Neural cell (in vitro differentiated cells): ENCODE data around the gene C8A. TPM values are rescaled to one million over a fixed set of nuclear protein-coding genes. Genes with fewer than 3 reads are reported as not detected.
A peak's percentile ranks its signal among the peaks of the same experiment; 100 is the strongest.

Experiments
- H2AFZ ChIP-seq: fragments of 200-600, 300-800 bp; sonication (generic), shearing (Covaris generic); 2 replicates; pipeline ENCODE4 v1.6.0; 2014; ENCODE audit warnings: low read depth, mild to moderate bottlenecking, antibody characterized with exemption, low read length, moderate library complexity
- H3F3A ChIP-seq: fragments of 200-600 bp; shearing (Covaris generic); 2 replicates; pipeline ENCODE4 v1.6.1; 2016; ENCODE audit warnings: mild to moderate bottlenecking, moderate library complexity, mixed read lengths, antibody characterized with exemption, low read length; ENCODE audit not compliant: insufficient read depth, poor library complexity, severe bottlenecking
- H3K27ac ChIP-seq: fragments of 200-600, 300-800 bp; sonication (generic), shearing (Covaris generic); 2 replicates; pipeline ENCODE4 v1.5.1; 2014; ENCODE audit warnings: mild to moderate bottlenecking, low read length, moderate library complexity
- H3K27me3 ChIP-seq: fragments of 300-800, 200-600 bp; sonication (generic), shearing (Covaris generic); 2 replicates; pipeline ENCODE4 v1.6.0; 2014; ENCODE audit warnings: mild to moderate bottlenecking, low read depth, low read length, moderate library complexity; ENCODE audit not compliant: insufficient read depth
- H3K36me3 ChIP-seq: fragments of 300-800, 200-600 bp; sonication (generic), shearing (Covaris generic); 2 replicates; pipeline ENCODE4 v1.5.1; 2014; ENCODE audit warnings: mild to moderate bottlenecking, antibody characterized with exemption, low read length, moderate library complexity; ENCODE audit not compliant: insufficient read depth
- H3K4me2 ChIP-seq: fragments of 300-800, 200-600 bp; sonication (generic), shearing (Covaris generic); 2 replicates; pipeline ENCODE4 v1.6.0; 2014; ENCODE audit warnings: mild to moderate bottlenecking, low read length
- H3K4me3 ChIP-seq: fragments of 300-800, 200-600 bp; sonication (generic), shearing (Covaris generic); 2 replicates; pipeline ENCODE4 v1.5.1; 2014; ENCODE audit warnings: mild to moderate bottlenecking, low read length, moderate library complexity
- H3K79me2 ChIP-seq: fragments of 200-600 bp; shearing (Covaris generic); replicated peaks from 2 replicates; pipeline ENCODE4 v1.6.0; 2014; ENCODE audit warnings: mild to moderate bottlenecking, low read length, moderate library complexity; ENCODE audit not compliant: insufficient read depth
- H3K9ac ChIP-seq: fragments of 300-800, 200-600 bp; sonication (generic), shearing (Covaris generic); 2 replicates; pipeline ENCODE4 v1.6.1; 2016; ENCODE audit warnings: mild to moderate bottlenecking, low read length, mixed read lengths
- H3K9me2 ChIP-seq: fragments of 200-600 bp; shearing (Covaris generic); 2 replicates; pipeline ENCODE4 v1.6.1; 2016; ENCODE audit warnings: mild to moderate bottlenecking, low read length, mixed read lengths; ENCODE audit not compliant: insufficient read depth
- H3K9me3 ChIP-seq: fragments of 200-600, 300-800 bp; sonication (generic), shearing (Covaris generic); 2 replicates; pipeline ENCODE4 v1.6.1; 2016; ENCODE audit warnings: mild to moderate bottlenecking, mixed run types, low read length, moderate library complexity, mixed read lengths
- H4K20me1 ChIP-seq: fragments of 200-600 bp; shearing (Covaris generic); 2 replicates; pipeline ENCODE4 v1.6.1; 2016; ENCODE audit warnings: mild to moderate bottlenecking, mixed run types; ENCODE audit not compliant: insufficient read depth
- CTCF ChIP-seq: fragments of 450-650 bp; IDR thresholded peaks from 2 replicates; pipeline ENCODE4 v1.5.1; 2014; ENCODE audit warnings: antibody characterized with exemption, mild to moderate bottlenecking, moderate library complexity; ENCODE audit not compliant: poor library complexity, severe bottlenecking
- EP300 ChIP-seq: fragments of 450-650 bp; conservative IDR thresholded peaks from 2 replicates; pipeline ENCODE4 v1.6.1; 2014; ENCODE audit warnings: antibody characterized with exemption, mild to moderate bottlenecking, moderate library complexity; ENCODE audit not compliant: poor library complexity, severe bottlenecking
- MXI1 ChIP-seq: fragments of 450-650 bp; conservative IDR thresholded peaks from 2 replicates; pipeline ENCODE4 v1.6.1; 2014; ENCODE audit warnings: antibody characterized with exemption, mild to moderate bottlenecking; ENCODE audit not compliant: poor library complexity, severe bottlenecking
- POLR2AphosphoS5 ChIP-seq: IDR thresholded peaks from 2 replicates; pipeline ENCODE4 v1.6.1; 2012
- RAD21 ChIP-seq: fragments of 450-650 bp; conservative IDR thresholded peaks from 2 replicates; pipeline ENCODE4 v1.6.1; 2014; ENCODE audit warnings: antibody characterized with exemption, mild to moderate bottlenecking, moderate library complexity
- REST ChIP-seq: IDR thresholded peaks from 2 replicates; pipeline ENCODE4 v1.6.1; 2012; ENCODE audit warnings: borderline replicate concordance
- SMC3 ChIP-seq: fragments of 450-650 bp; conservative IDR thresholded peaks from 2 replicates; pipeline ENCODE4 v1.6.1; 2014; ENCODE audit warnings: antibody characterized with exemption, mild to moderate bottlenecking, moderate library complexity; ENCODE audit not compliant: poor library complexity
- TAF1 ChIP-seq: IDR thresholded peaks from 2 replicates; pipeline ENCODE4 v1.6.1; 2012; ENCODE audit warnings: low read depth
- polyA plus RNA-seq: library from polyadenylated mRNA; depleted of rRNA; stranded (reverse); fragments of >200 nt; gene quantifications from 2 replicates; pipeline ENCODE4 v1.2.3, GENCODE V29; 2014

Gene C8A
- polyA plus RNA-seq, 1 donor from 2014 or later, result not detected

- TF ChIP-seq REST (no peak), TAF1 (no peak), EP300 (no peak), POLR2AphosphoS5 (no peak)
- H3K9me2 ChIP-seq, result no peaks in the 10 kb centered on the region
- H3K4me2 ChIP-seq, result no peak overlapping the region
- no peaks in the 10 kb centered on the region for H3F3A ChIP-seq
- no peaks in the 10 kb centered on the region for H4K20me1 ChIP-seq
- no peaks in the 10 kb centered on the region for H3K36me3 ChIP-seq
- no peaks in the 10 kb centered on the region for H3K9me3 ChIP-seq
- no peak overlapping the region for H3K9ac ChIP-seq
- no peak overlapping the region for H3K27ac ChIP-seq
- H3K27me3 ChIP-seq, result no peaks in the 10 kb centered on the region
- H2AFZ ChIP-seq, result no peak overlapping the region
- no peaks in the 10 kb centered on the region for H3K79me2 ChIP-seq
- no peak overlapping the region for H3K4me3 ChIP-seq
These were observed 43.4 kb downstream of the C8A start for GRCh38 chr1:56898005-56898373.

- no peak overlapping the region for H3K4me2 ChIP-seq
- H3K9ac ChIP-seq, result no peak overlapping the region
- no peaks in the 10 kb centered on the region for H4K20me1 ChIP-seq
- H2AFZ ChIP-seq, result no peak overlapping the region
- no peaks in the 10 kb centered on the region for H3K36me3 ChIP-seq
- peak overlapping the region; percentile 36 for H3K4me3 ChIP-seq
- no peaks in the 10 kb centered on the region for H3F3A ChIP-seq
- no peak for TF ChIP-seq MXI1
- no peak for TF ChIP-seq TAF1
- no peak for TF ChIP-seq RAD21
- TF ChIP-seq REST, result peak; percentile 38
- TF ChIP-seq EP300, result peak; percentile 77
- TF ChIP-seq POLR2AphosphoS5, result peak; percentile 31
- no peak for TF ChIP-seq SMC3
- H3K9me3 ChIP-seq, result no peaks in the 10 kb centered on the region
- no peaks in the 10 kb centered on the region for H3K9me2 ChIP-seq
- H3K27me3 ChIP-seq, result no peaks in the 10 kb centered on the region
- H3K79me2 ChIP-seq, result no peaks in the 10 kb centered on the region
- H3K27ac ChIP-seq, result peak overlapping the region; percentile 52
These were observed 44.3 kb downstream of the C8A start for GRCh38 chr1:56898879-56899278.

GRCh38 chr1:56901716-56902115 is 47.1 kb downstream of the C8A start:
- no peak overlapping the region for H3K27ac ChIP-seq
- no peaks in the 10 kb centered on the region for H3K79me2 ChIP-seq
- no peak overlapping the region for H3K4me2 ChIP-seq
- no peak overlapping the region for H3K9ac ChIP-seq
- H3K27me3 ChIP-seq, result no peaks in the 10 kb centered on the region
- H3K9me2 ChIP-seq, result no peaks in the 10 kb centered on the region
- TF ChIP-seq CTCF, result no peak
- no peak for TF ChIP-seq RAD21
- no peak for TF ChIP-seq MXI1
- no peak for TF ChIP-seq REST
- TF ChIP-seq POLR2AphosphoS5, result no peak
- no peak overlapping the region for H3K4me3 ChIP-seq
- no peaks in the 10 kb centered on the region for H4K20me1 ChIP-seq
- no peaks in the 10 kb centered on the region for H3K9me3 ChIP-seq
- H3F3A ChIP-seq, result no peaks in the 10 kb centered on the region
- H2AFZ ChIP-seq, result no peak overlapping the region
- no peaks in the 10 kb centered on the region for H3K36me3 ChIP-seq
